HepG2 (cell line): ENCODE results near the gene E2F3. TPM values are rescaled to one million over a fixed set of nuclear protein-coding genes. Genes with fewer than 3 reads are reported as not detected.

ENCODE experiments used
- ATAC-seq: fragments of 200-7000 bp; cut with Tn5 transposase; 3 replicates; pipeline ENCODE4 v1.9.1; 2020; ENCODE audit warnings: mild to moderate bottlenecking, moderate library complexity
- BruUV-seq: library from RNA; stranded (reverse); fragments of 400-500 nt; replicated peaks from 2 replicates; lab custom pipeline; 2021; lab: Mats Ljungman, UMichigan
- CTCF ChIA-PET: fragments of 300-600 bp; formaldehyde crosslinking; extraction: SDS; loops from one replicate; lab custom pipeline; 2021; ENCODE audit warnings: low total read pairs, inconsistent platforms, low intra/inter-chr PET ratio; lab: Yijun Ruan, JAX
- POLR2A ChIA-PET: fragments of 350-600 bp; sonication (Branson Sonifier 250); formaldehyde crosslinking; loops from one replicate; lab custom pipeline; 2020; ENCODE audit warnings: antibody characterized with exemption, inconsistent platforms; lab: Yijun Ruan, JAX
- DNase-seq: peaks from one replicate; pipeline ENCODE4 v3.0.0-alpha.2; 2015; ENCODE audit warnings: low spot score
- FAIRE-seq: peaks from 3 replicates; lab custom pipeline; 2011; peaks lifted over from hg19 to GRCh38; lab: Jason Lieb, UNC
- H2AFZ ChIP-seq: one replicate; pipeline ENCODE4 v1.6.1; 2011; ENCODE audit warnings: low read length, inconsistent platforms
- H3K27ac ChIP-seq: fragments of 300-600 bp; 3 replicates; pipeline ENCODE4 v1.8.0; 2011; ENCODE audit warnings: mixed run types, mild to moderate bottlenecking, mixed read lengths, low read length, inconsistent platforms; ENCODE audit not compliant: insufficient read depth; ENCODE audit errors: extremely low read length
- H3K27me3 ChIP-seq, 2 experiments: fragments of 200-600 bp in 1 of 2; 2 replicates in 1 of 2; 3 replicates in 1 of 2; pipeline versions ENCODE4 v1.6.0 to v1.8.0; 2011; ENCODE audit warnings: low read length in 2 of 2, mild to moderate bottlenecking in 2 of 2, moderate library complexity in 2 of 2, inconsistent platforms in 1 of 2; ENCODE audit not compliant: insufficient read depth in 2 of 2, control insufficient read depth in 1 of 2
- H3K36me3 ChIP-seq, 2 experiments: fragments of 200-600 bp in 1 of 2; replicated peaks in 1 of 2; 2 replicates in 1 of 2; 3 replicates in 1 of 2; pipeline versions ENCODE4 v1.5.1 to v1.8.0; 2011; ENCODE audit warnings: low read length in 2 of 2, inconsistent platforms in 1 of 2; ENCODE audit not compliant: insufficient read depth in 2 of 2, control insufficient read depth in 1 of 2
- H3K4me1 ChIP-seq: 2 replicates; pipeline ENCODE4 v1.5.1; 2012; ENCODE audit warnings: low read length, inconsistent platforms; ENCODE audit not compliant: insufficient read depth
- H3K4me2 ChIP-seq: 2 replicates; pipeline ENCODE4 v1.6.0; 2011; ENCODE audit warnings: low read depth, low read length, inconsistent platforms
- H3K4me3 ChIP-seq, 3 experiments: fragments of 200-600 bp in 1 of 3; sonication (generic), shearing (Covaris generic) in 1 of 3; replicated peaks in 1 of 3; 2 replicates each; pipeline ENCODE4 v1.5.1; 2011 to 2016; ENCODE audit warnings: low read length in 3 of 3, inconsistent platforms in 2 of 3, low read depth in 2 of 3, mild to moderate bottlenecking in 2 of 3, control low read depth in 1 of 3, mixed read lengths in 1 of 3; ENCODE audit not compliant: insufficient read depth in 1 of 3
- H3K79me2 ChIP-seq: one replicate; pipeline ENCODE4 v1.6.1; 2011; ENCODE audit warnings: low read length, inconsistent platforms; ENCODE audit not compliant: insufficient read depth
- H3K9ac ChIP-seq: 2 replicates; pipeline ENCODE4 v1.6.0; 2011; ENCODE audit warnings: mild to moderate bottlenecking, low read depth, low read length, inconsistent platforms; ENCODE audit not compliant: insufficient read depth
- H3K9me3 ChIP-seq: 2 replicates; pipeline ENCODE4 v1.5.1; 2012; ENCODE audit warnings: mild to moderate bottlenecking, low read length
- H4K20me1 ChIP-seq: 2 replicates; pipeline ENCODE4 v1.6.0; 2011; ENCODE audit warnings: inconsistent platforms, mild to moderate bottlenecking, low read length, moderate library complexity; ENCODE audit not compliant: insufficient read depth
- HNRNPUL1 ChIP-seq: fragments of 200-400 bp; formaldehyde crosslinking; IDR thresholded peaks from 2 replicates; pipeline ENCODE4 v1.6.1; 2017; ENCODE audit warnings: low read depth, mild to moderate bottlenecking, low read length, moderate library complexity
- NFIB ChIP-seq: sonication (generic); formaldehyde crosslinking; IDR thresholded peaks from 2 replicates; pipeline ENCODE4 v1.9.0; 2021; ENCODE audit warnings: missing genetic modification reagents, mild to moderate bottlenecking, borderline replicate concordance
- SMC3 ChIP-seq: IDR thresholded peaks from 2 replicates; pipeline ENCODE4 v1.6.1; 2011; ENCODE audit warnings: low read length, improper control_type of control experiment
- SSRP1 ChIP-seq: IDR thresholded peaks from 2 replicates; pipeline ENCODE4 v1.6.1; 2016; ENCODE audit warnings: control low read depth
- TCF12 ChIP-seq, 2 experiments: fragments of 450-650 bp in 1 of 2; sonication (generic) in 1 of 2; formaldehyde crosslinking in 1 of 2; IDR thresholded peaks; 2 replicates each; pipeline versions ENCODE4 v1.6.1 to v1.8.0; 2017 to 2022; ENCODE audit warnings: antibody characterized with exemption in 1 of 2, mild to moderate bottlenecking in 1 of 2, missing genetic modification reagents in 1 of 2, moderate library complexity in 1 of 2
- ZNF121 ChIP-seq: sonication (generic); formaldehyde crosslinking; IDR thresholded peaks from 2 replicates; pipeline ENCODE4 v1.5.0; 2020; ENCODE audit warnings: mild to moderate bottlenecking, missing genetic modification reagents
- ZNF331 ChIP-seq: sonication (generic); formaldehyde crosslinking; IDR thresholded peaks from 2 replicates; pipeline ENCODE4 v1.4.0; 2020; ENCODE audit warnings: missing genetic modification reagents
- WGBS: methylation state at CpG from one replicate; pipeline ENCODE4 v1.1.6; 2017; ENCODE audit warnings: low lambda C conversion rate; 5-methylcytosine and 5-hydroxymethylcytosine counted together
- in situ Hi-C: cut with HindIII; loops from 2 replicates; pipeline ENCODE4 v1.10.0; 2017; ENCODE audit warnings: low pct_unique_long_range_greater_than_20kb; ENCODE audit not compliant: extremely low pct_ligation_motif_present
- intact Hi-C: fragments of 100-400 bp; cut with micrococcal nuclease; formaldehyde crosslinking; loops from one replicate; pipeline ENCODE4 v1.10.0; 2022; ENCODE audit not compliant: unreplicated experiment
- polyA plus RNA-seq, 8 experiments: library from polyadenylated mRNA; depleted of rRNA in 3 of 8; stranded (reverse) in 7 of 8; unstranded in 1 of 8; fragments of >200 nt; fragmentation: Illumina TruSeq in 4 of 8; extraction: Trizol in 4 of 8; gene quantifications; 2 replicates each; pipeline versions ENCODE4 v1.2.1 to v1.2.3, GENCODE V29; 2011 to 2016; ENCODE audit warnings: low read depth in 4 of 8, missing spikeins in 1 of 8, mixed read lengths in 1 of 8; ENCODE audit not compliant: insufficient read depth in 1 of 8
- total RNA-seq, 5 experiments: library from RNA; depleted of rRNA; stranded (reverse); fragments of >200 nt; fragmentation: Illumina TruSeq; extraction: Trizol; gene quantifications; 2 replicates each; pipeline ENCODE4 v1.2.3, GENCODE V29; 2016; ENCODE audit warnings: low read depth in 1 of 5
- TF ChIP-seq, protein P1 (sequence below): IDR thresholded peaks from 2 replicates; pipeline ENCODE4 v1.6.1; 2016; ENCODE audit warnings: low read depth

Gene E2F3
- total and polyA plus RNA-seq, 2 of the 13 experiments (the other 11 are each of a cell fraction or from before 2014, with no cell fraction given), result 8.5 to 12.7 TPM

- TF ChIP-seq, protein P1, sequence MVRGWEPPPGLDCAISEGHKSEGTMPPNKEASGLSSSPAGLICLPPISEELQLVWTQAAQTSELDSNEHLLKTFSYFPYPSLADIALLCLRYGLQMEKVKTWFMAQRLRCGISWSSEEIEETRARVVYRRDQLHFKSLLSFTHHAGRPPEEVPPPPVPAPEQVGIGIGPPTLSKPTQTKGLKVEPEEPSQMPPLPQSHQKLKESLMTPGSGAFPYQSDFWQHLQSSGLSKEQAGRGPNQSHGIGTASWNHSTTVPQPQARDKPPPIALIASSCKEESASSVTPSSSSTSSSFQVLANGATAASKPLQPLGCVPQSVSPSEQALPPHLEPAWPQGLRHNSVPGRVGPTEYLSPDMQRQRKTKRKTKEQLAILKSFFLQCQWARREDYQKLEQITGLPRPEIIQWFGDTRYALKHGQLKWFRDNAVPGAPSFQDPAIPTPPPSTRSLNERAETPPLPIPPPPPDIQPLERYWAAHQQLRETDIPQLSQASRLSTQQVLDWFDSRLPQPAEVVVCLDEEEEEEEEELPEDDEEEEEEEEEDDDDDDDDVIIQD (CRISPR knock-in tag), result no peak
- no peak for TF ChIP-seq NFIB (CRISPR knock-in tag)
- no peak for TF ChIP-seq SMC3
- no peak for TF ChIP-seq SSRP1
These were observed 56.6 kb downstream of the E2F3 start (continued) for GRCh38 chr6:20458027-20458894.

GRCh38 chr6:20459682-20460081 lies 58.0 kb downstream of the E2F3 start:
- Histone ChIP-seq H3K4me2 (no peak overlapping the region), H3K36me3 (peaks cover 4 to 22% of the 10 kb centered on the region in 2 experiments; a peak in 4 of 5 replicates), H3K9me3 (no peaks in the 10 kb centered on the region), H3K27ac (no peak overlapping the region), H4K20me1 (no peaks in the 10 kb centered on the region), H3K4me3 (no peak overlapping the region), H2AFZ (no peak overlapping the region), H3K79me2 (peaks cover 42% of the 10 kb centered on the region), H3K4me1 (no peaks in the 10 kb centered on the region), H3K27me3 (no peaks in the 10 kb centered on the region), H3K9ac (no peak overlapping the region)
- CTCF ChIA-PET, result no interaction called here
- intact Hi-C loops, result no loop called here
- BruUV-seq, result no TSS peak
- POLR2A ChIA-PET, result no interaction called here
- no peak for TF ChIP-seq ZNF331 (CRISPR knock-in tag)
- TF ChIP-seq ZNF121, result peak; percentile 54
- TF ChIP-seq TCF12 (IDR thresholded peaks at IDR 0.05), result no peak
- no peak for TF ChIP-seq TCF12 (CRISPR knock-in tag; IDR thresholded peaks at IDR 0.05)
- no peak for TF ChIP-seq HNRNPUL1
- DNase-seq, result no peak
- over 99% methylated on average over 6 of the region's 6 CpGs for WGBS
- no peak for FAIRE-seq
- no peak for ATAC-seq
- in situ Hi-C loops, result no loop called here
